PFSK-1 (cell line): ENCODE measurements around the gene ARHGAP6.

Source experiments
- FOXP2 ChIP-seq: optimal IDR thresholded peaks from 2 replicates; pipeline ENCODE3; 2011; ENCODE audit warnings: borderline replicate concordance, control low read depth, inconsistent platforms; ENCODE audit not compliant: insufficient read depth; ENCODE audit errors: extremely low read length, extremely low read depth
- POLR2AphosphoS5 ChIP-seq: IDR thresholded peaks from 2 replicates; pipeline ENCODE4 v1.6.1; 2012; ENCODE audit warnings: low read depth, mild to moderate bottlenecking, control low read depth, low read length, moderate library complexity
- SIN3A ChIP-seq: IDR thresholded peaks from 2 replicates; pipeline ENCODE4 v1.6.1; 2012; ENCODE audit warnings: mild to moderate bottlenecking, low read length, moderate library complexity, borderline replicate concordance; ENCODE audit not compliant: insufficient read depth
- TAF1 ChIP-seq: IDR thresholded peaks from 2 replicates; pipeline ENCODE4 v1.6.1; 2012; ENCODE audit warnings: low read length, control low read depth, borderline replicate concordance; ENCODE audit not compliant: insufficient read depth
- TF ChIP-seq, protein P1 (sequence below), 2 experiments: IDR thresholded peaks; 2 replicates each; pipeline versions ENCODE4 v1.6.1 to v1.8.0; 2011 to 2012; ENCODE audit warnings: low read depth in 2 of 2, low read length in 2 of 2, control low read depth in 1 of 2, inconsistent platforms in 1 of 2, mild to moderate bottlenecking in 1 of 2, moderate library complexity in 1 of 2; ENCODE audit not compliant: insufficient read depth in 1 of 2

Gene ARHGAP6

DNA sequence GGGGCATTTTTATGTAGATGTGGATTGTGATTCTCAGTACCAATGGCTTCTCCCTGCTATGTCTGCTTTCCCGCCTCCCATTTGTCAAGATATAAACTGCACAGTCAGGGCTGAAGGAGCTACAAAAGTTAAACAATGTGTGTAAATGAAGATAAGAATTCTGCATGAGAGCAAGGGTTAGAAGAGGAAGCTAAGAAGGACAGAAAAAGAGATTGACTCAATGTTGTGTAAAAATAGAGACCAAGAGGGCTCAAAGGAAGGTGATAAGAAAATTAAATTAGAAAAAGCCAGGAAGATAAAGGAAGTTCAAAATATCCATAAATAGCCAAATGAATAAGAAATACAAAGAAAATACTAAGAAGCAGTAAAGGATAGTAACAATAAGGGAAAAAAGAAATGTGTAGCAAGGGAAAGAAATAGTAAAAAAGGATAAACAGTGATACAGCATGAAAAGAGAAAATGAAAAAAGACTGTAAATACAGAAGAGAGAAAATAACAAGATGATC is 290.1 kb downstream of the ARHGAP6 start:
- no peak for TF ChIP-seq TAF1
- TF ChIP-seq, protein P1, sequence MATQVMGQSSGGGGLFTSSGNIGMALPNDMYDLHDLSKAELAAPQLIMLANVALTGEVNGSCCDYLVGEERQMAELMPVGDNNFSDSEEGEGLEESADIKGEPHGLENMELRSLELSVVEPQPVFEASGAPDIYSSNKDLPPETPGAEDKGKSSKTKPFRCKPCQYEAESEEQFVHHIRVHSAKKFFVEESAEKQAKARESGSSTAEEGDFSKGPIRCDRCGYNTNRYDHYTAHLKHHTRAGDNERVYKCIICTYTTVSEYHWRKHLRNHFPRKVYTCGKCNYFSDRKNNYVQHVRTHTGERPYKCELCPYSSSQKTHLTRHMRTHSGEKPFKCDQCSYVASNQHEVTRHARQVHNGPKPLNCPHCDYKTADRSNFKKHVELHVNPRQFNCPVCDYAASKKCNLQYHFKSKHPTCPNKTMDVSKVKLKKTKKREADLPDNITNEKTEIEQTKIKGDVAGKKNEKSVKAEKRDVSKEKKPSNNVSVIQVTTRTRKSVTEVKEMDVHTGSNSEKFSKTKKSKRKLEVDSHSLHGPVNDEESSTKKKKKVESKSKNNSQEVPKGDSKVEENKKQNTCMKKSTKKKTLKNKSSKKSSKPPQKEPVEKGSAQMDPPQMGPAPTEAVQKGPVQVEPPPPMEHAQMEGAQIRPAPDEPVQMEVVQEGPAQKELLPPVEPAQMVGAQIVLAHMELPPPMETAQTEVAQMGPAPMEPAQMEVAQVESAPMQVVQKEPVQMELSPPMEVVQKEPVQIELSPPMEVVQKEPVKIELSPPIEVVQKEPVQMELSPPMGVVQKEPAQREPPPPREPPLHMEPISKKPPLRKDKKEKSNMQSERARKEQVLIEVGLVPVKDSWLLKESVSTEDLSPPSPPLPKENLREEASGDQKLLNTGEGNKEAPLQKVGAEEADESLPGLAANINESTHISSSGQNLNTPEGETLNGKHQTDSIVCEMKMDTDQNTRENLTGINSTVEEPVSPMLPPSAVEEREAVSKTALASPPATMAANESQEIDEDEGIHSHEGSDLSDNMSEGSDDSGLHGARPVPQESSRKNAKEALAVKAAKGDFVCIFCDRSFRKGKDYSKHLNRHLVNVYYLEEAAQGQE (IDR thresholded peaks at IDR 0.05; ENCODE audit: insufficient read depth in 1 of 2, low read depth in 2 of 2, low read length in 2 of 2): no peak
- TF ChIP-seq SIN3A: no peak
- TF ChIP-seq FOXP2: no peak
- no peak for TF ChIP-seq POLR2AphosphoS5

DNA sequence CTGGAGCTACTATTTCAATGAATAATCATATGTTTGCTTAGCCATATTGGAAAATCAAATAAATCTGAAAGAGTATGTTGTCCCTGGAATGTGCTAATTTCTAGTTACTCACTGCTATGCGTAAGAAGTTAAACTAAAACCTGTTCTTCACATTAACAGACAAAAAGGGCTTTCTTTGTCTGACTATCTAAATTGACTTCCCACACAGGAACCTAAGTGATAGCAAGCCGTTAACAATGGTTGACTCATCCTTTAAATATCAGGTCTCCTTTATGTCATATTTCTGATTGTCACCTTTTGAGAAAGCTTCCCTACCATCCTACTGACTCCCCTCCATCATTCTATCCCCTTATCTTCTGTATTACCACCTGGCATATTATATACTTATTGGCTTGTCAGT is 291.1 kb downstream of the ARHGAP6 start:
- TF ChIP-seq, protein P1 (IDR thresholded peaks at IDR 0.05; ENCODE audit: insufficient read depth in 1 of 2, low read depth in 2 of 2, low read length in 2 of 2): no peak
- TF ChIP-seq FOXP2 (no peak), TAF1 (no peak), SIN3A (no peak), POLR2AphosphoS5 (no peak)

DNA sequence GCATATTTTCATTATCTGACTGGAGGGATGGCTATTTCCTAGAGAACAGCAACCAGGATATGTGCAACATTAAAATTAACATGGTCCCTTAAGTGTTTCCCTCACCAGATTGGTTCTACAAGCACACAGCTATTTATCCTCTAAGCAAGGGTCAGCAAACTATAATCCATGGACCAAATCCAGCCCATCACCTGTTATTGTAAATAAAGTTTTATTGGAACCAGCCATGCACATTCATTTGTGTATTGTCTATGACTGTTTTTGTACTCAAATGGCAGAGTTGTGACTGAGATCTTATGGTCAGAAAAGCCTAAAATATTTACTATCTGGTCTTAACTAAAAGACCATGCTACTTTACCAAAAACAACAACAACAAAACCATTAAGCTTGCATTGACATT is 294.6 kb downstream of the ARHGAP6 start:
- TF ChIP-seq, protein P1 (IDR thresholded peaks at IDR 0.05; ENCODE audit: insufficient read depth in 1 of 2, low read depth in 2 of 2, low read length in 2 of 2): no peak
- TF ChIP-seq SIN3A (no peak), POLR2AphosphoS5 (no peak), TAF1 (no peak), FOXP2 (no peak)

DNA sequence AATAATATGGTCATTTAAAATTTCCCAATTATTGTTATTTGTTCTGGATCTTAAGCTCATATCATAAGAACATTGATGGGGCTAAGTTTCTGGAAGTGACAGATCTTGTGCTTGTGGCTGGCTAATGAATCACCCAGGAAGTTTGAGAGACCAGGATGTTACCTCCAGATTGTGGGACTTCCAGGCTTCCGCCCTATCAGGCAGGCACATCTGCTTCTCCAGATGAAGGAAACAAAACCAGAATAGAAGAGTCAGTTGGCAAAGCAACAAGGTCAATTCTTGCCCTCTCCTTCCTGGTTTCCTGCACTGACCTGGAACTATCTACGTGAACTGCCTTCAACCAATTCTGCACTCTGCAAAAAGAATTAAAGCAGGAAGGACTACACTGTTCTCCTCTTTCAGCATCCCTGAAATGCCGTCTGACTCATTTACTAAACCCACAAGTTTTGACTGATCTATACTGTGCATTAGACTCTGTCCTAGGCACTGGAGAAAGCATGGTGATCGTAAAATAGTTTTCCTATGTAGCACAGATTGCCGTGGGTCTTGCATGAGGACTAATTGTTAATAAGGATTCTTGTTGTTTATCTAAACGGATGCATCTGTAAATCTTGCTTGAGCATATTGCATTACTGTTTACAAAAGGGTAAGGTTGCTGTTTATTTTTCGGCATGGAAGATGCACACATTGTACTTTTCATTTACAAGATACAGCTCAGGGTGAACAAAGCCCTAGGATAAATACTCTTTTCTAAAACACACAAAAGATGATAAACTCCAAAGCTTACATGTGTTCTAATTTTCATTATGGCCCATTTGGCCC is 297.9 kb downstream of the ARHGAP6 start:
- TF ChIP-seq POLR2AphosphoS5: no peak
- TF ChIP-seq TAF1: no peak
- TF ChIP-seq, protein P1 (IDR thresholded peaks at IDR 0.05; ENCODE audit: insufficient read depth in 1 of 2, low read depth in 2 of 2, low read length in 2 of 2): no peak
- no peak for TF ChIP-seq FOXP2
- TF ChIP-seq SIN3A: no peak

DNA sequence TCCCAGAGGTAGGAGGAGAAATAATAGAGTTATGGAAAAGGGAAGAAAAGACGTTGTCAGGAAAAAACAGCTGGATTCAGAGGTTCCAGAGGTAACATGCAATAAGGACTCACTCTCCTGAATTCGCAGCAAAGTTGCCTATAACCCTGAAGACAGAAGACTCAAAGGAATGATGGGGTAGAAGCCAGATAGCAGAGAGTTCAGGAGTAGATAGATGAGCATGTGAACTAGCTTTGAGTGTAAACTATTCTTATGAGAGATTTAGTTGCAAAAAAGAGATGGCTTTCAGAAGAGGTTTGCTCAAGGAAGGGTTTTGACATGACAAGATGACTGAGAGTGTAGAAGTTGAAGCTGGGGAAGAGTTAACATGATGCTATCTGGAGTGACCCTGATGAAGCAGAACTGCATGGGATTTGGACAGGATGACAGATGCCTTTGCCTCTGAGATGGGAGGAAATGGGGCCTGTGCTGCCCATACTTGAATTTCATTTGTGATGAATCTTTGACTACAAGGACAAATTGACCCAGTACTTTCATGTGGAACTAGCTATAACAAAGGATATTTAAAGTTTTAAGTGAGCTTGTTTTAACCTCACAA is 298.6 kb downstream of the ARHGAP6 start:
- no peak for TF ChIP-seq FOXP2
- TF ChIP-seq TAF1: no peak
- TF ChIP-seq POLR2AphosphoS5: no peak
- TF ChIP-seq, protein P1 (IDR thresholded peaks at IDR 0.05; ENCODE audit: insufficient read depth in 1 of 2, low read depth in 2 of 2, low read length in 2 of 2): no peak
